Kidney epithelial cell (primary cell): ENCODE data around the gene BMERB1. TPM values are rescaled to one million over a fixed set of nuclear protein-coding genes. Genes with fewer than 3 reads are reported as not detected.
"Not testable (repeated sequence)": the region's sequence is repeated elsewhere in the genome, so short reads cannot be mapped to it uniquely, and the experiment has no call there.

Experiments used
- DNase-seq: peaks from one replicate; pipeline ENCODE4 v3.0.0-alpha.2; 2010; ENCODE audit warnings: low read depth
- H3K27me3 ChIP-seq: 2 replicates; pipeline ENCODE4 v1.6.0; 2011; ENCODE audit warnings: low read length; ENCODE audit not compliant: control insufficient read depth, insufficient read depth
- H3K36me3 ChIP-seq: 2 replicates; pipeline ENCODE4 v1.5.1; 2011; ENCODE audit warnings: low read length; ENCODE audit not compliant: control insufficient read depth, insufficient read depth
- H3K4me3 ChIP-seq: 2 replicates; pipeline ENCODE4 v1.5.1; 2011; ENCODE audit warnings: low read depth, mild to moderate bottlenecking, control low read depth, low read length
- CTCF ChIP-seq: IDR thresholded peaks from 2 replicates; pipeline ENCODE4 v1.5.1; 2011; ENCODE audit warnings: mild to moderate bottlenecking, moderate library complexity, low read length, control low read depth, inconsistent platforms; ENCODE audit not compliant: insufficient read depth, poor library complexity, severe bottlenecking
- total RNA-seq: library from RNA; depleted of rRNA; stranded (reverse); fragments of >200 nt; gene quantifications from 2 replicates; pipeline ENCODE4 v1.2.3, GENCODE V29; 2015

The BMERB1 gene
- total RNA-seq, 1 donor from 2014 or later = 29.3 TPM

GRCh38 chr16:15440852-15441251 is 6.5 kb downstream of the BMERB1 start:
- DNase-seq = no peak
- H3K36me3 ChIP-seq = no peaks in the 10 kb centered on the region
- no peaks in the 10 kb centered on the region for H3K27me3 ChIP-seq
- H3K4me3 ChIP-seq = no peak overlapping the region
- no peak for TF ChIP-seq CTCF

- H3K36me3 ChIP-seq, DNase-seq, H3K4me3 ChIP-seq, H3K27me3 ChIP-seq: not testable (repeated sequence)
Observed at GRCh38 chr16:15442140-15442539, 7.8 kb downstream of the BMERB1 start.

GRCh38 chr16:15443753-15444152 is 9.4 kb downstream of the BMERB1 start:
- no peaks in the 10 kb centered on the region for H3K36me3 ChIP-seq
- no peak overlapping the region for H3K4me3 ChIP-seq
- DNase-seq = no peak
- TF ChIP-seq CTCF = no peak
- no peaks in the 10 kb centered on the region for H3K27me3 ChIP-seq

GRCh38 chr16:15444264-15444663 is 9.9 kb downstream of the BMERB1 start:
- TF ChIP-seq CTCF = no peak
- H3K36me3 ChIP-seq = no peaks in the 10 kb centered on the region
- H3K27me3 ChIP-seq = no peaks in the 10 kb centered on the region
- no peak for DNase-seq
- H3K4me3 ChIP-seq = no peak overlapping the region

GRCh38 chr16:15445450-15445849 is 11.1 kb downstream of the BMERB1 start:
- TF ChIP-seq CTCF = no peak
- DNase-seq = no peak
- H3K36me3 ChIP-seq = no peaks in the 10 kb centered on the region
- no peak overlapping the region for H3K4me3 ChIP-seq
- H3K27me3 ChIP-seq = no peaks in the 10 kb centered on the region

GRCh38 chr16:15446901-15447300 is 12.5 kb downstream of the BMERB1 start:
- Histone ChIP-seq H3K4me3 (no peak overlapping the region), H3K36me3 (no peaks in the 10 kb centered on the region), H3K27me3 (no peaks in the 10 kb centered on the region)
- TF ChIP-seq CTCF = no peak
- DNase-seq = no peak
